Natural killer cell (primary cell): ENCODE measurements around the gene XRCC5. TPM values are rescaled to one million over a fixed set of nuclear protein-coding genes. Genes with fewer than 3 reads are reported as not detected.
"Not testable (repeated sequence)": the region's sequence is repeated elsewhere in the genome, so short reads cannot be mapped to it uniquely, and the experiment has no call there.

ENCODE experiments used
- ATAC-seq, 3 donors: fragments of 150-1000 bp in 2 of 3; fragments of 200-7000 bp in 1 of 3; cut with Tn5 transposase; 1 replicate in 1 of 3; 2 replicates in 2 of 3; pipeline ENCODE4 v1.10.0; 2021; ENCODE audit warnings: mild to moderate bottlenecking in 2 of 3, moderate library complexity in 2 of 3
- DNase-seq, 2 donors: peaks; one replicate each; pipeline versions ENCODE4 v3.0.0 to v3.0.0-alpha.2; 2013 to 2021; ENCODE audit warnings: mixed read lengths in 1 of 2
- H3K27ac ChIP-seq: one replicate; pipeline ENCODE4 v1.5.1; 2013; ENCODE audit warnings: mild to moderate bottlenecking, low read length
- H3K27me3 ChIP-seq: one replicate; pipeline ENCODE4 v1.6.1; 2013; ENCODE audit warnings: low read length; ENCODE audit not compliant: control insufficient read depth, insufficient read depth
- H3K36me3 ChIP-seq: one replicate; pipeline ENCODE4 v1.6.1; 2013; ENCODE audit warnings: low read length; ENCODE audit not compliant: control insufficient read depth, insufficient read depth
- H3K4me1 ChIP-seq: one replicate; pipeline ENCODE4 v1.6.1; 2013; ENCODE audit warnings: low read length; ENCODE audit not compliant: control insufficient read depth, insufficient read depth
- H3K4me3 ChIP-seq: one replicate; pipeline ENCODE4 v1.5.1; 2013; ENCODE audit warnings: low read length
- H3K9me3 ChIP-seq: one replicate; pipeline ENCODE4 v1.6.1; 2013; ENCODE audit warnings: low read length; ENCODE audit not compliant: control insufficient read depth, insufficient read depth
- H3K27ac Mint-ChIP-seq, 2 donors: one replicate each; pipeline ENCODE4 v1.8.0; 2022; ENCODE audit warnings: mild to moderate bottlenecking in 2 of 2, mixed read lengths in 2 of 2, moderate library complexity in 1 of 2
- H3K27me3 Mint-ChIP-seq, 2 donors: one replicate each; pipeline ENCODE4 v1.8.0; 2022; ENCODE audit warnings: low read depth in 2 of 2, mixed read lengths in 2 of 2
- H3K36me3 Mint-ChIP-seq: one replicate; pipeline ENCODE4 v1.8.0; 2022; ENCODE audit warnings: mixed read lengths
- H3K4me1 Mint-ChIP-seq, 2 donors: one replicate each; pipeline ENCODE4 v1.8.0; 2022; ENCODE audit warnings: mixed read lengths in 2 of 2
- H3K4me3 Mint-ChIP-seq: one replicate; pipeline ENCODE4 v1.8.0; 2022; ENCODE audit warnings: mild to moderate bottlenecking, moderate library complexity, mixed read lengths
- H3K9me3 Mint-ChIP-seq, 2 donors: one replicate each; pipeline ENCODE4 v1.8.0; 2022; ENCODE audit warnings: mixed read lengths in 2 of 2
- WGBS: methylation state at CpG from one replicate; pipeline ENCODE4 v1.1.7; 2013; ENCODE audit warnings: missing lambda C conversion rate; ENCODE audit not compliant: insufficient coverage; 5-methylcytosine and 5-hydroxymethylcytosine counted together
- intact Hi-C: fragments of 100-400 bp; cut with micrococcal nuclease; formaldehyde crosslinking; loops from one replicate; pipeline ENCODE4 v1.14.2; 2022
- total RNA-seq, 4 donors: library from RNA; stranded (reverse); fragments of 120-200 nt in 1 of 4; gene quantifications; one replicate each; pipeline versions ENCODE4 v1.2.3 to v1.2.4, GENCODE V29; 2013 to 2022
- TF ChIP-seq, protein P1 (sequence below): fragments of 200-600 bp; IDR thresholded peaks from one replicate; pipeline ENCODE4 v1.8.0; 2022; ENCODE audit warnings: antibody characterized with exemption

The XRCC5 gene
- total RNA-seq, 3 donors from 2014 or later (not counting 1 experiment from before 2014, with no cell fraction given): 188 to 220 (median 201) TPM

DNA sequence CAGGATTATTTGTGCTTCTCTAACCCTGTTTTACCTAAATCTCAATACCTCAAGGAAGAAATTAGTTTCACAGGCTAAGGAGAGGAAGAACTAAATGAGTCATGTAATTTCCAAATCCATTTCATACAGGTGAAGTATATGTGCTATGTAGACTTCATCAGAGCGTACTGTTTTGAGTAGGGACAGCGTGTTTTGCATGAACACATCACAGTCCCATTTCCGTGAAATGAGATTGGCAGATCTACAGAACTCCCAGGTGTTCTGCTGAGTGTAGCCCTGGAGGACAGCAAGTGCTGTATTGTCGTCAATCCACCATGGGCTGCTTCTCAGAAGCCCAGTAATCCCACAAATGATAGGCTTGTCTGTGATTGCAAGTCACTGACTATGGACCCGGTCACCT lies 97.7 kb downstream of the XRCC5 start:
- 90% methylated on average over 5 of the region's 5 CpGs for WGBS
- no peaks in the 10 kb centered on the region for H3K27me3 Mint-ChIP-seq

DNA sequence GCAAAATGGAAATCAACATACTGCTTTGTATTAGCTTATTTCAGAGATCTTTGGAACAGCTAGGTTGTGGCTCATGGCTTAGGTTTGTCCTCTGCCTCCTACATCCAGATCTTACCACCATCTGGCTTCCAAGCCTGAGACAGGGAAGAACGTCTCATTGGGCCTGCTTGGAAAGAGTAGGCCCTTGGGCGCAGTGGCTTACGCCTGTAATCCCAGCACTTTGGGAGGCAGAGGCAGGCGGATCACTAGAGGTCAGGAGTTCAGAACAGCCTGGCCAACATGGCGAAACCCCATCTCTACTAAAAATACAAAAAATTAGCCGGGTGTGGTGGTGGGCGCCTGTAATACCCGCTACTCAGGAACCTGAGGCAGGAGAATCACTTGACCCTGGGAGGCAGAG lies 99.5 kb downstream of the XRCC5 start:
- H3K4me1 ChIP-seq, H3K27me3 Mint-ChIP-seq, H3K27ac ChIP-seq, intact Hi-C loops, ATAC-seq, H3K9me3 ChIP-seq, DNase-seq, H3K9me3 Mint-ChIP-seq, H3K4me3 ChIP-seq, H3K27ac Mint-ChIP-seq, H3K27me3 ChIP-seq, H3K4me1 Mint-ChIP-seq, H3K4me3 Mint-ChIP-seq: not testable (repeated sequence)
- 98% methylated on average over 8 of the region's 8 CpGs for WGBS
- peaks cover 54% of the 10 kb centered on the region for H3K36me3 ChIP-seq
- H3K36me3 Mint-ChIP-seq: peaks cover 21% of the 10 kb centered on the region

More for the DNA sequence above, 97.7 kb downstream of the XRCC5 start:
- ATAC-seq (no peak), DNase-seq (no peak)
- TF ChIP-seq, protein P1, sequence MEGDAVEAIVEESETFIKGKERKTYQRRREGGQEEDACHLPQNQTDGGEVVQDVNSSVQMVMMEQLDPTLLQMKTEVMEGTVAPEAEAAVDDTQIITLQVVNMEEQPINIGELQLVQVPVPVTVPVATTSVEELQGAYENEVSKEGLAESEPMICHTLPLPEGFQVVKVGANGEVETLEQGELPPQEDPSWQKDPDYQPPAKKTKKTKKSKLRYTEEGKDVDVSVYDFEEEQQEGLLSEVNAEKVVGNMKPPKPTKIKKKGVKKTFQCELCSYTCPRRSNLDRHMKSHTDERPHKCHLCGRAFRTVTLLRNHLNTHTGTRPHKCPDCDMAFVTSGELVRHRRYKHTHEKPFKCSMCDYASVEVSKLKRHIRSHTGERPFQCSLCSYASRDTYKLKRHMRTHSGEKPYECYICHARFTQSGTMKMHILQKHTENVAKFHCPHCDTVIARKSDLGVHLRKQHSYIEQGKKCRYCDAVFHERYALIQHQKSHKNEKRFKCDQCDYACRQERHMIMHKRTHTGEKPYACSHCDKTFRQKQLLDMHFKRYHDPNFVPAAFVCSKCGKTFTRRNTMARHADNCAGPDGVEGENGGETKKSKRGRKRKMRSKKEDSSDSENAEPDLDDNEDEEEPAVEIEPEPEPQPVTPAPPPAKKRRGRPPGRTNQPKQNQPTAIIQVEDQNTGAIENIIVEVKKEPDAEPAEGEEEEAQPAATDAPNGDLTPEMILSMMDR: no peak
- Mint-ChIP-seq H3K27ac (peak overlapping the region in 1 of 2 donors; percentile 0), H3K4me1 (peaks cover 9 to 14% of the 10 kb centered on the region in 2 donors), H3K4me3 (no peak overlapping the region), H3K9me3 (no peaks in the 10 kb centered on the region), H3K36me3 (peaks cover 21% of the 10 kb centered on the region)
- H3K27me3 ChIP-seq: no peaks in the 10 kb centered on the region
- H3K4me1 ChIP-seq: no peaks in the 10 kb centered on the region
- H3K9me3 ChIP-seq: no peaks in the 10 kb centered on the region
- intact Hi-C loops: no loop called here
- H3K4me3 ChIP-seq: no peak overlapping the region
- no peak overlapping the region for H3K27ac ChIP-seq
- peaks cover 70% of the 10 kb centered on the region for H3K36me3 ChIP-seq

DNA sequence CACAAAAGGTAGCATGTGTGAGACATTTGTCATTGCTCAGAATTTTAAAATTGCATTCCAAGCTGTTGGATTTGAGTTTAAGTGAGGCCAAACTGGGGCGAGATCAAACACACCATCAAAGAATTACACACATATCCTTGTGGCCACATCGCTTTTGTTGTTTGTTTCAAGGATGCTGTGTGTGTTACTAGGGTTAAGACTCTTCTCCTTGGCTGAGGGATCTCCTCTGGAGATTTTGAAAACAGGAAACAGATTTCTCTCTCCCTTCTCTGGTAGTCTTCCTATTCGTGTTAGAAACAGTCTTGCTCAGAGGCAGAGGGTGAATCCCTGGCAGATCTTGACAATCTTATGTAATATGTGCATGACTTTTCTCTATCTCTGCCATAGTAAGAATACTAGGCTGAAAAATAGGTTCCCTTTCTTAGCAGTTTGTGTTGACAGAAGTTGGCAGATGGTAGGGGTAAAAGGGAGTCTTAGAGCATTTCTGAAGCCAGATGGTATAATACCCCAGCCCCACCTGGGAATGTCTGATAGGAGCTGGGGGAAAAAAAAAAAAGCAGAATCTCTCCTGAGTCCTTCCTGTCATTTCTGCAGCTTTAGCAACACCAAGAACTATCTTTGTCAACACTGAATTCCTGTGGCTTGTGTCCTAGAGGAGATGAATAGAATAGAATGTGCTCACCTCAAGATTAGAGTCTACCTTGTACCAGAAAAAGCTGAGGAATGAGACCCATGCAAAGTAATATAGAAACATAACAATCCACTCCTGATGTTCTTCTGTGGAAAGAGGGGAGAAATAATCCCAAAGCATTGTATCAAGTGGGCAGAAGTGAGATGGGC lies 101.8 kb downstream of the XRCC5 start:
- no peak overlapping the region for H3K4me3 Mint-ChIP-seq
- peak overlapping the region; percentile 51 to 58 for H3K27ac Mint-ChIP-seq
- DNase-seq: no peak
- H3K36me3 ChIP-seq: peaks cover 32% of the 10 kb centered on the region
- H3K27me3 ChIP-seq: no peaks in the 10 kb centered on the region
- intact Hi-C loops: no loop called here
- no peak for ATAC-seq
- whole genome bisulfite sequencing: no CpG with 5 or more reads among the region's 3 CpGs
- H3K36me3 Mint-ChIP-seq: peaks cover 9% of the 10 kb centered on the region
- TF ChIP-seq, protein P1: no peak
- H3K4me1 ChIP-seq: no peaks in the 10 kb centered on the region
- H3K4me1 Mint-ChIP-seq: peaks cover 0 to 4% of the 10 kb centered on the region in 2 donors
- H3K4me3 ChIP-seq: no peak overlapping the region
- no peaks in the 10 kb centered on the region for H3K9me3 ChIP-seq
- H3K27me3 Mint-ChIP-seq: no peaks in the 10 kb centered on the region
- H3K27ac ChIP-seq: no peak overlapping the region
- no peaks in the 10 kb centered on the region for H3K9me3 Mint-ChIP-seq

DNA sequence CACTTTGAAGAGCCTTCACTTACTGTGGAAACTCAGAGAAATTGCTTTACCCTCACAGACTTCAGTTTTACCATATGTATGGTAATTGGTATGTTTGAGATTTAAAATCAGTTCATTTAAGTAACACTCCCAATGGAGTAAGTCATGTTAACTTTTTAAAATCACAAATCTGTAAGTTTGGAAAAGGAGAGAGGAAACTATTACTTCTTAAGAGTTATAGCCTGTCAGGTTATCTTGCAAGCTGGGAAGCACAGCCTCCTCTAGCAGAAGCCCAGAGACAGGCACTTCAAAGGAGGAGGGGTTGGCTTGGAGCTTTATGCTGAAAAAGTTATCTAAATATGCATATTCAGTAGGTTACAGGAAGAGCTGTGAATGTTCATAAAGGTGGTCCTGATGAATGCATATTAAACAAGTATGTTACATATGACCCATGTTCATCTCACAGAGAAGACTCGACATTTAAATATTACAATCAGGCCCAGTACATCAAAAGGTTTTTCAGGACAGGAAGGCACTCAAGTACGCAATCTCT lies 102.5 kb downstream of the XRCC5 start:
- H3K27me3 Mint-ChIP-seq: no peaks in the 10 kb centered on the region
- TF ChIP-seq, protein P1: no peak
- H3K27ac Mint-ChIP-seq: peak overlapping the region; percentile 51 to 58
- DNase-seq: no peak
- peaks cover under 1% of the 10 kb centered on the region for H3K36me3 Mint-ChIP-seq
- WGBS: 100% methylated on average over 2 of the region's 2 CpGs
- no peak overlapping the region for H3K4me3 Mint-ChIP-seq
- no peak overlapping the region for H3K4me3 ChIP-seq
- no peaks in the 10 kb centered on the region for H3K4me1 ChIP-seq
- H3K9me3 Mint-ChIP-seq: no peaks in the 10 kb centered on the region
- H3K4me1 Mint-ChIP-seq: peaks cover 0 to 8% of the 10 kb centered on the region in 2 donors
- no peaks in the 10 kb centered on the region for H3K27me3 ChIP-seq
- intact Hi-C loops: no loop called here
- no peak for ATAC-seq
- peaks cover 25% of the 10 kb centered on the region for H3K36me3 ChIP-seq
- no peak overlapping the region for H3K27ac ChIP-seq
- H3K9me3 ChIP-seq: no peaks in the 10 kb centered on the region
